HG03457 (cell line): ENCODE measurements around the gene CDK15.

Experiments used
- ATAC-seq: cut with Tn5 transposase; IDR thresholded peaks from one replicate; pipeline ENCODE4 v1.9.1; 2021; ENCODE audit warnings: moderate number of reproducible peaks; ENCODE audit not compliant: unreplicated experiment

Gene CDK15

DNA sequence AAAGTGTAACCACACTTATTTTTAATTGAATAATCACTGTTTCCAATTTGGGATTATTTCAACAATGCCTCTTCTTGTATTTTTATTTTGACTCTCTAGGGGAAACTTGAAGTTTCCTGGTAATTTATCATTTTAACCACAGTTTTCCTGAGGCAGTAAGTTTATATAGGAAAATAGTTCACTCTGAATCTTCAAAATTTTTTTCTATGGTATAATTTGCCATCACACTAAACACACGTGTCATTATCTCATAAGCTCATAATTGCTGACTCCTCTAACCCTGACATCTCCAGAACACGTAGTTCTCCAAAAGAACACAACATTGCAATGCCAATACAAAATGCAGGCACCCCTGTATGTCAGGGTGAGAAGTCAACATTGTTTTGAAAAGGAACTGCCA lies 125.1 kb downstream of the CDK15 start:
- ATAC-seq, result no peak

DNA sequence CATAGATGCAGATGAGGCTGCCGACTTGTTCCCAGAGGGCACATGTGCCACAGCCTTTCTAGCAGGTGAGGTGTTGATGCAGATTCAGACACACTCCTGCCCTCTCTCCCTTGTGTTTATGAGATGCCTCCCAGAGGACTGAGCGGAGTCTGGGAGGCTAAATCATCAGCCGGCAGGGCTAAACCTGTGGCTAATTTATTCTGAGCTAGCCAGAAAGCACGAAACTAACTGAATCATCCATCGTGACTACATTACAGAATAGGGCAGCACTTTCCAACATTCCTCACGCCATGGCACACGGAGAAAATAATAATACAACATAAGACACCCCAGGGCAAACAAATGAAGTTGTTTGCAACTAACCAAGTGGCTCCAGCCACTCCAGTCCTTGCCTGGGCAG lies 125.6 kb downstream of the CDK15 start:
- no peak for ATAC-seq

DNA sequence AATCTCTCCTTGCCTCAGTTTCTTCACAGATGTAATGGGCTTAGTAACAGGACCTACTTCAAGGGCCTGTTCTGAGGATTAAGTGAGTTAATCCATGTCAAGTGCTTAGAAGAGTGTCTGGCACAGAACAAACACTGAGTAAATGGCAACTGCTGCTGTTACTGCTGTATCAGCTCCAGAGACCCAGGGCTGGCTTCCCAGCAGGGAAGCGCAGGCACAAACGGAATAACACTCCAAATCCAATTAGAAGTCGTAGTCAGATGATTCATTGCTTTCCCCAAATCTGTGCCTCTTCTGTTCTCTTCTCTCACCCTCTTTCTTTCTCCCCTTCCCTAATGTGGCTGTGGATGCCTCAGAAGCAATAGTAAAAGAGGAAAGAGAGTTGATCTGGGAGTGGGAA lies 126.2 kb downstream of the CDK15 start:
- ATAC-seq, result no peak

DNA sequence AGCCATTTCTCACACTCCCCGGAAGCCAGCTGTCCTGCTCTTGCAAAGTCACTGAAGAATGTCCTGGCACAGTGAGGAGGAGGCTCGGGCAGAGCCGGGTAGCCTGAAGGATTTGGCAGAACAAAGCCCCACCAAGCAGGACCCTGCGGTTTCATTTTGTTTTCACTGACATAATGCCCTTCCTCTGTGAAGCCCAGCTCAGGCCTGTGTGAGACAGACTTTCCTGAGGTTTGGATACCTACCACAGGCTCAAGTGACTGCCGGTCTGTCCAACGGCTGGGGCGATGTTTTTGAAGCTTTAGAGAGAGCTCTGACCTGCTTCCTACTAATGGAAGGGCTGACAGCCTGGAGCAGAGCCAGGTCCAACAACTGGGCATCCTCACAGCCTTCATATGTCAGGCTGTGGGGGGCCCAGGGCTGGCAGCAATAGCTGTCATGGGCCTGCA lies 127.5 kb downstream of the CDK15 start:
- ATAC-seq, result no peak

DNA sequence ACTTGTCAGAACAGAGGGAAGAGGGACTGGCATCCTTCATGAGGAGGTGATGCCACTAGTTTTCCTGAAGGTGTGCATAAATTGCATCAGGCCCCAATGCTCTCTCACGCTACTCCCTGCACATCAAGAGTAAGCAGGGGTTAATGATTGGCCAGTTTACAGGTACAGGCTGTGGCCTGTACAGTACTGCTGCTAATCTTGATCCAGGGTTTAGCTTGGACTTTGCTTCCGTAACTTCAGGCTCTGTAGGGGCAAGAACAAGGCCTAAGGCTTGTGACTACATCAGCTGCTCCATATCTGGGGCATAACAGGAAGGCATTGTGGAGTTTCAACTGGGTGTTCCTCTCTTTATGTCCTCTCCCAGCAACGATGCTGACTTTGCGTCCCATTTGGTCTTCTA lies 130.5 kb downstream of the CDK15 start:
- ATAC-seq, result no peak

DNA sequence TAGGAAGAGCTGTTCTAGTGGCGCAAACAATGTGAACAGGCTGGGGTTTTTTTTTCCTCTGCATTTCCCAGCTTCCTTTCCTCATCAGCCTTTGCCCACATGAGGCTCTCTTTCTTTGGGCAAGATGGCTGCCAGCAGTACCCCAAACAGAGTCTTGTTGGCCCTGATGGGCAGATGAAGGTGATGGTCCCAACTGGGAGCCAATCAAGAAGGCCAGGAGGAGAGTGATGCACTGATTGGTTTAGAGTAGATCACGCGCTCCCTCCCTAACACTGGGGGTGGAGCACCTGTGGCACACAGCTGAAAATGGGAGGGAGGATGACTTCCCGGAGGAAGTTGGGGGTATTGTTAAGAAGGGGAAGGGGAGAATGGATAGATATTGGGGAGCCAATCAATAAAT lies 131.0 kb downstream of the CDK15 start:
- ATAC-seq, result no peak

DNA sequence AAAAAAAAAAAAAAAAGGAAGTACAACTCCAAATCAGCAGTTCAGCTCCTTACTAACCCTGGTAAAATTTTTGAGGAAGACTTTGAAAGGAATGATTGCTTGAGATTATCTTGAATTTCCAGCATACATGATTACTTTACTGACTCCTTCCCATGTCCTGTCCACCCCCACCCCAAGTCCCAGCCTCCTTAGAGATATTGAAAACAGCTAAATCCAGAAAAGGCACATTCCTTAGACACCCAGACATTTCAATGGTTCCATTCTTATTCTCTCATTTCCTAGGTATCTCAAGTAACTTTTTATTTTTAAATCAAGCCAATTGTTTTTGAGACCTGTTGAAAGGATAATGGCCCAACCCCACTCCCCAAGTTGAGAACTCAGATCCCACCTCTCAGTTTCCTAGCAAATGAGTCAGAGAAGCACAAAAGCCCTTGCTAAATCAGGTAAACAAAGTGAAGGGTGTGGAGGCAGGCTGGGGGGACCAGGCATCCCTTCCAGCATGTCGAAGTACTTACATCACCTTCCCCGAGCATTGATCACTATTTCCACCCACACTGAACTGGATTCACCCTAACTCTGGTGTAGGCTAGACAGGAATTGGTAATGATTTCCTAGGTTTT lies 131.9 kb downstream of the CDK15 start:
- ATAC-seq, result no peak

DNA sequence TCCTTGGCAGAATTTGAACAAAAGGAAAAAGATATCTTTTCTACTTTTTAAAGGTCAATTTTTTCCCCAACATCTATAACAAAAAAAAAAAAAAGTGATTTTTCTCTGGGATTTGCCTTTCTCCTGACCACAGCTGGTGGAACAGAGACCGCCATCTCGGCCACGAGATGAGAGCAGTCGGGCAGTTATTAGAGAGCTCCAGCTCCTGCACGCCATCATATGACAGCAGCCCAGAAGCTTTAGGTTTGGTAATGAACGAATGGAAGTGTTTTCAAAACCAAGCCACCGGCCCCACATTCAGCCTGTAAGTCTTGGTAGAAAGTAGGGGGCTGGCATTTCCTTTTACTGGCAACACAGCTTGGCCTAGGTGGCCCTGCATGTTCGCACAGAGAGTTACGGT lies 132.4 kb downstream of the CDK15 start:
- no peak for ATAC-seq

DNA sequence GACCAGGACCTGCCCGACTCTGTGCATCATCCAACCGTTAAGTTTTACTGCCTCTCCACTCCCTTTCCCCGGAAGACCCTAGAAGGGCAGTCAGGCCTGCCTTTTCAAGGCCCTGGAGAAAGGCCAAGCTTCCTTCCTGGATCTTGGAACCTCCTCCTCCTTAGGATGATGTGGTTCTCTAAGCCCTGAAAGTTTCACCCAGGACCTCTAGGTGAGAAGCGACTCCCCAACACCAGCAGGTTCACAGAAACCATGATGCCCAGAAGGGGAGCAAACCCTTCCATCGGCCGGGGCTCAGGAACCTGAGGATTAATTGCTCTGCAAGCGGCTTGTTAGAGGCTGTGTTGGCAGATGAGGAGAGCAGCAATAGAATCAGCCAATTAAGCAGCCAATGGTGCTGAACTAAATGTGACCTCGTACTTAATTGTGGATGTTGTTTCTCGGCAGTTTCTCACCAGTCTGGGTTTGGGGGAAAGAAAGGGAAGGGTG lies 133.2 kb downstream of the CDK15 start:
- no peak for ATAC-seq

DNA sequence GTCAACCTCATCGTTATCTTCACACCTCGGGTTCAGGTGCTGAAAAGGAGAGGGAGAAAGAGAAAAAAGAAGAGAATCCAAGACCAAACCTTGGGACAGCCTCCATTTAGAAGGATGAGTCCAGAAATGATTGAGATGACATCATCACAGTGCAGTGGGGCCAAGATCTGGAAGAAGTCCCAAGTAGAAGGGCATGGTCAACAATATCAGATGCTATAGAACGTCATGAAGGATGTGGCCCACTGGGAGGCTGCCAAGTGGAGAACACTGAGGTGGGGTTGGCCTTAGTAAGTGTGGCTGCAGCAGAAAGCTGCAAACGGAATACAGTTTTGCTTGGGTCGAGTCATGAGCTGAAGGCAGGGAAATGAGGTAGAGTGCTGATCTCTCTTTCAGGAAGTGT lies 136.2 kb downstream of the CDK15 start:
- ATAC-seq, result no peak
